H1 (cell line): ENCODE measurements around the gene FBXL15. TPM values are rescaled to one million over a fixed set of nuclear protein-coding genes. Genes with fewer than 3 reads are reported as not detected.

ENCODE experiments used
- CTCF ChIA-PET: fragments of 300-600 bp; sonication (Branson Sonifier 250); formaldehyde crosslinking; loops from one replicate; lab custom pipeline; 2021; ENCODE audit not compliant: partially characterized antibody; lab: Charles Lee
- POLR2A ChIA-PET: fragments of 300-600 bp; sonication (Branson Sonifier 250); formaldehyde crosslinking; loops from one replicate; lab custom pipeline; 2021; ENCODE audit warnings: inconsistent platforms; ENCODE audit not compliant: partially characterized antibody; lab: Charles Lee
- DNase-seq, 2 experiments: peaks; one replicate each; pipeline versions ENCODE4 v3.0.0 to v3.0.0-alpha.2; 2010 to 2022; ENCODE audit warnings: low spot score in 2 of 2, low read depth in 1 of 2, mixed read lengths in 1 of 2
- FAIRE-seq: peaks from 2 replicates; lab custom pipeline; 2011; peaks lifted over from hg19 to GRCh38; lab: Jason Lieb, UNC
- H2AFZ ChIP-seq: 2 replicates; pipeline ENCODE4 v1.8.1; 2012; ENCODE audit warnings: low read length, inconsistent platforms
- H2AK5ac ChIP-seq: 2 replicates; pipeline ENCODE4 v1.6.1; 2013; ENCODE audit warnings: low read depth, low read length
- H2BK120ac ChIP-seq: replicated peaks from 2 replicates; pipeline ENCODE3; 2013; ENCODE audit warnings: low read depth, low read length, inconsistent platforms
- H2BK12ac ChIP-seq: 2 replicates; pipeline ENCODE4 v1.6.1; 2013; ENCODE audit warnings: low read depth, low read length
- H2BK15ac ChIP-seq: 2 replicates; pipeline ENCODE4 v1.6.1; 2013; ENCODE audit warnings: low read length
- H2BK20ac ChIP-seq: 2 replicates; pipeline ENCODE4 v1.6.1; 2013; ENCODE audit warnings: low read length
- H2BK5ac ChIP-seq: 2 replicates; pipeline ENCODE4 v1.6.1; 2013; ENCODE audit warnings: low read depth, low read length
- H3K14ac ChIP-seq: 2 replicates; pipeline ENCODE4 v1.6.1; 2013; ENCODE audit warnings: inconsistent platforms; ENCODE audit not compliant: insufficient read length
- H3K18ac ChIP-seq: 2 replicates; pipeline ENCODE4 v1.6.1; 2013; ENCODE audit warnings: low read length; ENCODE audit errors: extremely low read depth
- H3K23ac ChIP-seq: 2 replicates; pipeline ENCODE4 v1.6.1; 2013; ENCODE audit warnings: inconsistent platforms; ENCODE audit not compliant: insufficient read length
- H3K23me2 ChIP-seq: 2 replicates; pipeline ENCODE4 v1.6.1; 2013; ENCODE audit warnings: low read depth, low read length
- H3K27ac ChIP-seq: 2 replicates; pipeline ENCODE4 v1.6.1; 2011; ENCODE audit warnings: low read depth, low read length, inconsistent platforms
- H3K27me3 ChIP-seq, 4 experiments: replicated peaks in 1 of 4; 1 replicate in 1 of 4; 2 replicates in 3 of 4; pipeline versions ENCODE4 v1.6.1 to v1.8.1; 2011 to 2013; ENCODE audit warnings: low read length in 3 of 4, mild to moderate bottlenecking in 3 of 4, inconsistent platforms in 2 of 4, mixed read lengths in 2 of 4, moderate library complexity in 1 of 4; ENCODE audit not compliant: control insufficient read depth in 3 of 4, insufficient read depth in 3 of 4; ENCODE audit errors: extremely low read depth in 1 of 4
- H3K36me3 ChIP-seq, 4 experiments: 2 replicates each; pipeline versions ENCODE4 v1.6.1 to v1.8.1; 2011 to 2013; ENCODE audit warnings: mild to moderate bottlenecking in 4 of 4, low read length in 3 of 4, moderate library complexity in 2 of 4, control low read depth in 1 of 4, inconsistent platforms in 1 of 4; ENCODE audit not compliant: insufficient read depth in 4 of 4, control insufficient read depth in 2 of 4
- H3K4ac ChIP-seq: replicated peaks from 2 replicates; pipeline ENCODE3; 2013; ENCODE audit warnings: low read length, low read depth, mixed read lengths, inconsistent platforms; ENCODE audit not compliant: insufficient read length
- H3K4me1 ChIP-seq, 4 experiments: replicated peaks in 1 of 4; 1 replicate in 1 of 4; 2 replicates in 3 of 4; pipeline versions ENCODE4 v1.6.1 to v1.8.1; 2011 to 2013; ENCODE audit warnings: low read length in 3 of 4, inconsistent platforms in 2 of 4, mixed read lengths in 1 of 4; ENCODE audit not compliant: insufficient read depth in 4 of 4, control insufficient read depth in 3 of 4
- H3K4me2 ChIP-seq, 2 experiments: 2 replicates each; pipeline versions ENCODE4 v1.6.1 to v1.8.1; 2011 to 2013; ENCODE audit warnings: low read depth in 2 of 2, low read length in 2 of 2, control low read depth in 1 of 2, inconsistent platforms in 1 of 2, mild to moderate bottlenecking in 1 of 2; ENCODE audit not compliant: insufficient read depth in 1 of 2
- H3K4me3 ChIP-seq, 4 experiments: fragments of 200-600, 300-600 bp in 1 of 4; sonication (generic), shearing (Covaris generic), sonication (Bioruptor Twin) in 1 of 4; 2 replicates each; pipeline versions ENCODE4 v1.5.1 to v1.8.1; 2011 to 2016; ENCODE audit warnings: low read length in 4 of 4, low read depth in 3 of 4, control low read depth in 2 of 4, inconsistent platforms in 2 of 4, mild to moderate bottlenecking in 2 of 4, mixed read lengths in 1 of 4, moderate library complexity in 1 of 4; ENCODE audit not compliant: insufficient read depth in 2 of 4; ENCODE audit errors: extremely low read depth in 1 of 4
- H3K56ac ChIP-seq: replicated peaks from 2 replicates; pipeline ENCODE3; 2013; ENCODE audit warnings: low read depth, mild to moderate bottlenecking, mixed read lengths, low read length, inconsistent platforms; ENCODE audit not compliant: insufficient read length
- H3K79me1 ChIP-seq: 2 replicates; pipeline ENCODE4 v1.6.1; 2013; ENCODE audit warnings: low read depth, low read length, control low read depth
- H3K79me2 ChIP-seq, 2 experiments: 2 replicates each; pipeline versions ENCODE4 v1.6.1 to v1.8.1; 2012 to 2013; ENCODE audit warnings: low read length in 2 of 2, mild to moderate bottlenecking in 2 of 2, inconsistent platforms in 1 of 2; ENCODE audit not compliant: insufficient read depth in 2 of 2, control insufficient read depth in 1 of 2
- H3K9ac ChIP-seq, 4 experiments: replicated peaks in 1 of 4; 1 replicate in 1 of 4; 2 replicates in 3 of 4; pipeline versions ENCODE4 v1.6.1 to v1.8.1; 2011 to 2013; ENCODE audit warnings: low read depth in 3 of 4, low read length in 3 of 4, control low read depth in 2 of 4, mild to moderate bottlenecking in 2 of 4, moderate library complexity in 2 of 4, inconsistent platforms in 1 of 4; ENCODE audit errors: extremely low read depth in 1 of 4
- H3K9me3 ChIP-seq, 2 experiments: 2 replicates each; pipeline versions ENCODE4 v1.6.1 to v1.8.1; 2012 to 2013; ENCODE audit warnings: mild to moderate bottlenecking in 2 of 2, moderate library complexity in 2 of 2, control low read depth in 1 of 2, inconsistent platforms in 1 of 2, low read depth in 1 of 2, low read length in 1 of 2, mixed read lengths in 1 of 2; ENCODE audit not compliant: insufficient read depth in 2 of 2
- H4K20me1 ChIP-seq, 2 experiments: replicated peaks in 1 of 2; 2 replicates each; pipeline versions ENCODE3 to v1.8.1; 2011 to 2013; ENCODE audit warnings: inconsistent platforms in 2 of 2, low read length in 2 of 2, mild to moderate bottlenecking in 1 of 2; ENCODE audit not compliant: insufficient read depth in 2 of 2, control insufficient read depth in 1 of 2
- H4K5ac ChIP-seq: 2 replicates; pipeline ENCODE4 v1.6.1; 2013; ENCODE audit warnings: low read length, low read depth, mixed read lengths, inconsistent platforms; ENCODE audit not compliant: insufficient read length
- H4K8ac ChIP-seq: 2 replicates; pipeline ENCODE4 v1.8.0; 2013; ENCODE audit warnings: mild to moderate bottlenecking, moderate library complexity, low read length, inconsistent platforms; ENCODE audit not compliant: insufficient read depth; ENCODE audit errors: extremely low read depth
- H4K91ac ChIP-seq: replicated peaks from 2 replicates; pipeline ENCODE3; 2013; ENCODE audit warnings: low read length, mixed read lengths, inconsistent platforms; ENCODE audit not compliant: insufficient read length
- ATF3 ChIP-seq: IDR thresholded peaks from 2 replicates; pipeline ENCODE4 v1.6.1; 2011; ENCODE audit warnings: low read depth, mild to moderate bottlenecking, low read length; ENCODE audit not compliant: insufficient read depth
- CBX8 ChIP-seq: fragments of 300-800, 300-1000 bp; sonication (generic); IDR thresholded peaks from 2 replicates; pipeline ENCODE4 v1.7.1; 2016; ENCODE audit warnings: low read depth, low read length, borderline replicate concordance
- CHD1 ChIP-seq: IDR thresholded peaks from 2 replicates; pipeline ENCODE4 v1.6.1; 2012; ENCODE audit warnings: low read depth, low read length, improper control_type of control experiment
- CTBP2 ChIP-seq: IDR thresholded peaks from 2 replicates; pipeline ENCODE4 v1.7.0; 2011; ENCODE audit warnings: borderline replicate concordance, mild to moderate bottlenecking, moderate library complexity, mixed read lengths, low read length; ENCODE audit not compliant: insufficient read depth, insufficient read length
- E2F6 ChIP-seq: IDR thresholded peaks from 2 replicates; pipeline ENCODE4 v1.6.1; 2012; ENCODE audit warnings: inconsistent platforms
- EP300 ChIP-seq, 2 experiments: IDR thresholded peaks; 1 replicate in 1 of 2; 2 replicates in 1 of 2; pipeline ENCODE4 v1.6.1; 2011 to 2012; ENCODE audit warnings: low read depth in 2 of 2, low read length in 2 of 2, mild to moderate bottlenecking in 2 of 2, borderline replicate concordance in 1 of 2, inconsistent platforms in 1 of 2, moderate library complexity in 1 of 2
- PHF8 ChIP-seq: fragments of 200-600 bp; sonication (generic); conservative IDR thresholded peaks from 2 replicates; pipeline ENCODE4 v1.7.1; 2012; ENCODE audit warnings: low read depth, mild to moderate bottlenecking, inconsistent platforms, low read length, moderate library complexity
- RNF2 ChIP-seq: fragments of 200-900, 300-1000 bp; sonication (generic); IDR thresholded peaks from 2 replicates; pipeline ENCODE4 v1.7.1; 2016; ENCODE audit warnings: borderline replicate concordance, low read depth, mild to moderate bottlenecking, antibody characterized with exemption, low read length; ENCODE audit not compliant: poor library complexity, severe bottlenecking; ENCODE audit errors: missing control alignments
- SP2 ChIP-seq: IDR thresholded peaks from 2 replicates; pipeline ENCODE4 v1.6.1; 2012; ENCODE audit warnings: mild to moderate bottlenecking, low read length, inconsistent platforms
- TAF1 ChIP-seq: IDR thresholded peaks from 2 replicates; pipeline ENCODE4 v1.6.1; 2011; ENCODE audit warnings: mild to moderate bottlenecking, low read depth, low read length
- YY1 ChIP-seq: IDR thresholded peaks from 2 replicates; pipeline ENCODE4 v1.6.1; 2011; ENCODE audit warnings: low read depth, mild to moderate bottlenecking, low read length
- WGBS, 2 experiments: shearing (Covaris generic) in 1 of 2; methylation state at CpG; one replicate each; pipeline versions ENCODE4 v1.1.6 to v1.1.7; 2013 to 2015; ENCODE audit warnings: low lambda C conversion rate in 2 of 2, mixed read lengths in 2 of 2, inconsistent platforms in 1 of 2, low coverage in 1 of 2, missing lambda C conversion rate in 1 of 2; ENCODE audit not compliant: insufficient replicate concordance in 2 of 2, insufficient coverage in 1 of 2, insufficient read length in 1 of 2; ENCODE audit errors: extremely low coverage in 1 of 2, missing lambda C conversion rate in 1 of 2; 5-methylcytosine and 5-hydroxymethylcytosine counted together
- polyA plus RNA-seq, 7 experiments: library from polyadenylated mRNA; depleted of rRNA in 3 of 7; stranded (reverse) in 5 of 7; unstranded in 2 of 7; fragments of >200 nt in 5 of 7; fragments of 200-250 nt in 2 of 7; gene quantifications; 1 replicate in 5 of 7; 2 replicates in 1 of 7; 4 replicates in 1 of 7; pipeline versions ENCODE4 v1.2.1 to v1.2.3, GENCODE V29; 2011 to 2013; ENCODE audit warnings: missing spikeins in 2 of 7, mixed read lengths in 2 of 7
- total RNA-seq: library from RNA; stranded (reverse); fragmentation: NEBNext Ultra II Directional; extraction: Animal tissue kit (Norgen Biotek cat#: 25700); gene quantifications from 2 replicates; pipeline ENCODE4 v1.2.1, GENCODE V29; 2021

Gene FBXL15
- total and polyA plus RNA-seq, 2 of the 8 experiments (the other 6 are each of a cell fraction or from before 2014, with no cell fraction given): 11.3 to 22.6 TPM

- no peak overlapping the region for H3K4me2 ChIP-seq
- no peak overlapping the region for H4K91ac ChIP-seq
- H3K18ac ChIP-seq: no peak overlapping the region
- no peaks in the 10 kb centered on the region for H3K79me2 ChIP-seq
- peaks cover 0 to 9% (median 4%) of the 10 kb centered on the region in 4 experiments; a peak in 4 of 7 replicates for H3K4me1 ChIP-seq
- H4K20me1 ChIP-seq: peaks cover 3 to 7% of the 10 kb centered on the region in 2 experiments
- no peak overlapping the region for H3K27ac ChIP-seq
- no peaks in the 10 kb centered on the region for H3K79me1 ChIP-seq
- H3K36me3 ChIP-seq: peaks cover 2 to 13% (median 6%) of the 10 kb centered on the region in 4 experiments; a peak in 6 of 8 replicates
- H3K9ac ChIP-seq: no peak overlapping the region
- H3K4me3 ChIP-seq: no peak overlapping the region
- no peak overlapping the region for H2BK15ac ChIP-seq
- H3K23me2 ChIP-seq: no peaks in the 10 kb centered on the region
- no peak overlapping the region for H4K5ac ChIP-seq
- H2BK120ac ChIP-seq: no peak overlapping the region
- H3K23ac ChIP-seq: no peak overlapping the region
- no peak overlapping the region for H3K4ac ChIP-seq
- POLR2A ChIA-PET: interaction anchor here (0.8 to 6.1 kb wide), 5 partner anchors 8 to 281 kb away, joined by 3 to 38 read pairs (median 5); partner anchors contain the start of genes C10orf95, FBXL15 and NFKB2
- no peaks in the 10 kb centered on the region for H3K9me3 ChIP-seq
- no peak for FAIRE-seq
- no peak overlapping the region for H2AK5ac ChIP-seq
- WGBS, 2 experiments: 88% methylated on average over 5 of the region's 5 CpGs; no CpG with 5 or more reads in 1 of the 2 experiments
- H2AFZ ChIP-seq: no peak overlapping the region
- CTCF ChIA-PET: interaction anchor here (0.6 to 16.4 kb wide), 15 partner anchors 7 to 237 kb away, joined by 3 to 357 read pairs (median 14); partner anchors contain the start of genes C10orf95, CUEDC2, ELOVL3 and FBXL15
- H3K56ac ChIP-seq: no peak overlapping the region
- H4K8ac ChIP-seq: no peak overlapping the region
- DNase-seq: no peak
- H3K14ac ChIP-seq: no peak overlapping the region
- no peak overlapping the region for H2BK20ac ChIP-seq
- no peak overlapping the region for H2BK5ac ChIP-seq
- no peak overlapping the region for H2BK12ac ChIP-seq
- H3K27me3 ChIP-seq: peaks cover 0 to 8% (median 4%) of the 10 kb centered on the region in 4 experiments; a peak in 6 of 7 replicates
- no peak for TF ChIP-seq YY1
- no peak for TF ChIP-seq RNF2
- TF ChIP-seq SP2: no peak
- no peak for TF ChIP-seq CTBP2
- TF ChIP-seq ATF3: no peak
- no peak for TF ChIP-seq CBX8
- no peak for TF ChIP-seq PHF8
- no peak for TF ChIP-seq E2F6
- TF ChIP-seq TAF1: no peak
- no peak for TF ChIP-seq EP300 (IDR thresholded peaks at IDR 0.05; ENCODE audit: borderline replicate concordance in 1 of 2, low read depth in 2 of 2, low read length in 2 of 2)
- TF ChIP-seq CHD1: no peak
Measured at GRCh38 chr10:102402512-102402896, 18.1 kb upstream of the FBXL15 start.
